H1 (cell line): Measurements from ENCODE around the gene ANK3. TPM values are rescaled to one million over a fixed set of nuclear protein-coding genes. Genes with fewer than 3 reads are reported as not detected.

ENCODE experiments used
- CBX5 ChIP-seq: fragments of 300-800, 300-1000 bp; sonication (generic); IDR thresholded peaks from 2 replicates; pipeline ENCODE4 v1.7.1; 2016; ENCODE audit warnings: antibody characterized with exemption, low read length, low read depth
- CEBPB ChIP-seq: IDR thresholded peaks from 2 replicates; pipeline ENCODE4 v1.6.1; 2012; ENCODE audit warnings: low read depth, low read length
- KDM5A ChIP-seq: fragments of 200-600 bp; IDR thresholded peaks from 2 replicates; pipeline ENCODE4 v1.7.1; 2012; ENCODE audit warnings: mild to moderate bottlenecking, low read length, inconsistent platforms, mixed read lengths
- RFX5 ChIP-seq: IDR thresholded peaks from 2 replicates; pipeline ENCODE4 v1.6.1; 2011; ENCODE audit warnings: low read depth, low read length, improper control_type of control experiment, borderline replicate concordance
- SP2 ChIP-seq: IDR thresholded peaks from 2 replicates; pipeline ENCODE4 v1.6.1; 2012; ENCODE audit warnings: mild to moderate bottlenecking, low read length, inconsistent platforms
- TAF1 ChIP-seq: IDR thresholded peaks from 2 replicates; pipeline ENCODE4 v1.6.1; 2011; ENCODE audit warnings: mild to moderate bottlenecking, low read depth, low read length
- polyA plus RNA-seq, 7 experiments: library from polyadenylated mRNA; depleted of rRNA in 3 of 7; stranded (reverse) in 5 of 7; unstranded in 2 of 7; fragments of >200 nt in 5 of 7; fragments of 200-250 nt in 2 of 7; gene quantifications; 1 replicate in 5 of 7; 2 replicates in 1 of 7; 4 replicates in 1 of 7; pipeline versions ENCODE4 v1.2.1 to v1.2.3, GENCODE V29; 2011 to 2013; ENCODE audit warnings: missing spikeins in 2 of 7, mixed read lengths in 2 of 7
- total RNA-seq: library from RNA; stranded (reverse); fragmentation: NEBNext Ultra II Directional; extraction: Animal tissue kit (Norgen Biotek cat#: 25700); gene quantifications from 2 replicates; pipeline ENCODE4 v1.2.1, GENCODE V29; 2021
- TF ChIP-seq, protein P1 (sequence below): fragments of 300-600 bp; sonication (generic); IDR thresholded peaks from 2 replicates; pipeline ENCODE4 v1.7.1; 2012; ENCODE audit warnings: low read length, moderate library complexity, mild to moderate bottlenecking, inconsistent platforms; ENCODE audit not compliant: insufficient replicate concordance
- TF ChIP-seq, protein P2 (sequence below): IDR thresholded peaks from 2 replicates; pipeline ENCODE4 v1.6.1; 2011; ENCODE audit warnings: low read length, improper control_type of control experiment

ANK3 gene
- total and polyA plus RNA-seq, 2 of the 8 experiments (the other 6 are each of a cell fraction or from before 2014, with no cell fraction given), result 18.1 to 67.9 TPM

DNA sequence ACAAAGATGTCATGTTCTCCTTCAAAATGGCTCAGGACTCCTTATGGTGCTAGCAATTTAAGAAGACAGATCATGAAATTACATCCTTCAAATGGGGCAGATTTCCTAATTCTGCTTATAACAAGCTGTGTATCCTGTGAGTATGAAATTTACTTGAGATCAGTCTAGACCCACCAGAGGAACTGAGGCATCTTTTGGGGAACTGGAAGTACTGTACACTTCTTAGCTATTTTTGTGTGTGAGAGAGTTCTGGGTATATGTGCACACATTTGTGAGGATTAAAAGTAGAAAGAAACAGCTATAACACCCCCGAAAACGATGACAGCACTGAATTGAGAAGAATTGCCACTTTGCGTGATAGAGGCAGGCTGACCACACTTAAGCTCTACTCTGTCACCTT, 296.4 kb downstream of the ANK3 start (continued):
- TF ChIP-seq, protein P1, sequence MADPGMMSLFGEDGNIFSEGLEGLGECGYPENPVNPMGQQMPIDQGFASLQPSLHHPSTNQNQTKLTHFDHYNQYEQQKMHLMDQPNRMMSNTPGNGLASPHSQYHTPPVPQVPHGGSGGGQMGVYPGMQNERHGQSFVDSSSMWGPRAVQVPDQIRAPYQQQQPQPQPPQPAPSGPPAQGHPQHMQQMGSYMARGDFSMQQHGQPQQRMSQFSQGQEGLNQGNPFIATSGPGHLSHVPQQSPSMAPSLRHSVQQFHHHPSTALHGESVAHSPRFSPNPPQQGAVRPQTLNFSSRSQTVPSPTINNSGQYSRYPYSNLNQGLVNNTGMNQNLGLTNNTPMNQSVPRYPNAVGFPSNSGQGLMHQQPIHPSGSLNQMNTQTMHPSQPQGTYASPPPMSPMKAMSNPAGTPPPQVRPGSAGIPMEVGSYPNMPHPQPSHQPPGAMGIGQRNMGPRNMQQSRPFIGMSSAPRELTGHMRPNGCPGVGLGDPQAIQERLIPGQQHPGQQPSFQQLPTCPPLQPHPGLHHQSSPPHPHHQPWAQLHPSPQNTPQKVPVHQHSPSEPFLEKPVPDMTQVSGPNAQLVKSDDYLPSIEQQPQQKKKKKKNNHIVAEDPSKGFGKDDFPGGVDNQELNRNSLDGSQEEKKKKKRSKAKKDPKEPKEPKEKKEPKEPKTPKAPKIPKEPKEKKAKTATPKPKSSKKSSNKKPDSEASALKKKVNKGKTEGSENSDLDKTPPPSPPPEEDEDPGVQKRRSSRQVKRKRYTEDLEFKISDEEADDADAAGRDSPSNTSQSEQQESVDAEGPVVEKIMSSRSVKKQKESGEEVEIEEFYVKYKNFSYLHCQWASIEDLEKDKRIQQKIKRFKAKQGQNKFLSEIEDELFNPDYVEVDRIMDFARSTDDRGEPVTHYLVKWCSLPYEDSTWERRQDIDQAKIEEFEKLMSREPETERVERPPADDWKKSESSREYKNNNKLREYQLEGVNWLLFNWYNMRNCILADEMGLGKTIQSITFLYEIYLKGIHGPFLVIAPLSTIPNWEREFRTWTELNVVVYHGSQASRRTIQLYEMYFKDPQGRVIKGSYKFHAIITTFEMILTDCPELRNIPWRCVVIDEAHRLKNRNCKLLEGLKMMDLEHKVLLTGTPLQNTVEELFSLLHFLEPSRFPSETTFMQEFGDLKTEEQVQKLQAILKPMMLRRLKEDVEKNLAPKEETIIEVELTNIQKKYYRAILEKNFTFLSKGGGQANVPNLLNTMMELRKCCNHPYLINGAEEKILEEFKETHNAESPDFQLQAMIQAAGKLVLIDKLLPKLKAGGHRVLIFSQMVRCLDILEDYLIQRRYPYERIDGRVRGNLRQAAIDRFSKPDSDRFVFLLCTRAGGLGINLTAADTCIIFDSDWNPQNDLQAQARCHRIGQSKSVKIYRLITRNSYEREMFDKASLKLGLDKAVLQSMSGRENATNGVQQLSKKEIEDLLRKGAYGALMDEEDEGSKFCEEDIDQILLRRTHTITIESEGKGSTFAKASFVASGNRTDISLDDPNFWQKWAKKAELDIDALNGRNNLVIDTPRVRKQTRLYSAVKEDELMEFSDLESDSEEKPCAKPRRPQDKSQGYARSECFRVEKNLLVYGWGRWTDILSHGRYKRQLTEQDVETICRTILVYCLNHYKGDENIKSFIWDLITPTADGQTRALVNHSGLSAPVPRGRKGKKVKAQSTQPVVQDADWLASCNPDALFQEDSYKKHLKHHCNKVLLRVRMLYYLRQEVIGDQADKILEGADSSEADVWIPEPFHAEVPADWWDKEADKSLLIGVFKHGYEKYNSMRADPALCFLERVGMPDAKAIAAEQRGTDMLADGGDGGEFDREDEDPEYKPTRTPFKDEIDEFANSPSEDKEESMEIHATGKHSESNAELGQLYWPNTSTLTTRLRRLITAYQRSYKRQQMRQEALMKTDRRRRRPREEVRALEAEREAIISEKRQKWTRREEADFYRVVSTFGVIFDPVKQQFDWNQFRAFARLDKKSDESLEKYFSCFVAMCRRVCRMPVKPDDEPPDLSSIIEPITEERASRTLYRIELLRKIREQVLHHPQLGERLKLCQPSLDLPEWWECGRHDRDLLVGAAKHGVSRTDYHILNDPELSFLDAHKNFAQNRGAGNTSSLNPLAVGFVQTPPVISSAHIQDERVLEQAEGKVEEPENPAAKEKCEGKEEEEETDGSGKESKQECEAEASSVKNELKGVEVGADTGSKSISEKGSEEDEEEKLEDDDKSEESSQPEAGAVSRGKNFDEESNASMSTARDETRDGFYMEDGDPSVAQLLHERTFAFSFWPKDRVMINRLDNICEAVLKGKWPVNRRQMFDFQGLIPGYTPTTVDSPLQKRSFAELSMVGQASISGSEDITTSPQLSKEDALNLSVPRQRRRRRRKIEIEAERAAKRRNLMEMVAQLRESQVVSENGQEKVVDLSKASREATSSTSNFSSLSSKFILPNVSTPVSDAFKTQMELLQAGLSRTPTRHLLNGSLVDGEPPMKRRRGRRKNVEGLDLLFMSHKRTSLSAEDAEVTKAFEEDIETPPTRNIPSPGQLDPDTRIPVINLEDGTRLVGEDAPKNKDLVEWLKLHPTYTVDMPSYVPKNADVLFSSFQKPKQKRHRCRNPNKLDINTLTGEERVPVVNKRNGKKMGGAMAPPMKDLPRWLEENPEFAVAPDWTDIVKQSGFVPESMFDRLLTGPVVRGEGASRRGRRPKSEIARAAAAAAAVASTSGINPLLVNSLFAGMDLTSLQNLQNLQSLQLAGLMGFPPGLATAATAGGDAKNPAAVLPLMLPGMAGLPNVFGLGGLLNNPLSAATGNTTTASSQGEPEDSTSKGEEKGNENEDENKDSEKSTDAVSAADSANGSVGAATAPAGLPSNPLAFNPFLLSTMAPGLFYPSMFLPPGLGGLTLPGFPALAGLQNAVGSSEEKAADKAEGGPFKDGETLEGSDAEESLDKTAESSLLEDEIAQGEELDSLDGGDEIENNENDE, result no peak
- TF ChIP-seq SP2 (no peak), TAF1 (no peak), CBX5 (no peak), CEBPB (no peak), KDM5A (no peak), RFX5 (no peak)
- TF ChIP-seq, protein P2, sequence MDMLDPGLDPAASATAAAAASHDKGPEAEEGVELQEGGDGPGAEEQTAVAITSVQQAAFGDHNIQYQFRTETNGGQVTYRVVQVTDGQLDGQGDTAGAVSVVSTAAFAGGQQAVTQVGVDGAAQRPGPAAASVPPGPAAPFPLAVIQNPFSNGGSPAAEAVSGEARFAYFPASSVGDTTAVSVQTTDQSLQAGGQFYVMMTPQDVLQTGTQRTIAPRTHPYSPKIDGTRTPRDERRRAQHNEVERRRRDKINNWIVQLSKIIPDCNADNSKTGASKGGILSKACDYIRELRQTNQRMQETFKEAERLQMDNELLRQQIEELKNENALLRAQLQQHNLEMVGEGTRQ, result no peak
